ENCODE measurements around the gene USP24.
"Not testable (repeated sequence)": the region's sequence is repeated elsewhere in the genome, so short reads cannot be mapped to it uniquely, and the experiment has no call there.

The USP24 gene

GRCh38 chr1:55215194-55216021, at the start of gene USP24:
TSS of gene USP24 (minus strand) at chr1:55215364. CDS start at chr1:55215113, 251 bp downstream.
- no peak for DNase-seq

GRCh38 chr1:55262822-55263221, 47.7 kb upstream of the USP24 start:
- DNase-seq, result no peak

GRCh38 chr1:55259911-55260609, 44.9 kb upstream of the USP24 start:
- DNase-seq, result no peak

- no peak for DNase-seq
Observed at GRCh38 chr1:55257958-55258357, 42.8 kb upstream of the USP24 start.

- no peak for DNase-seq
Observed at GRCh38 chr1:55255901-55256300, 40.7 kb upstream of the USP24 start.

- no peak for DNase-seq
Observed at GRCh38 chr1:55252942-55253589, 37.9 kb upstream of the USP24 start.

- no peak for DNase-seq
Observed at GRCh38 chr1:55250399-55251075, 35.4 kb upstream of the USP24 start.

- no peak for DNase-seq
Observed at GRCh38 chr1:55249646-55250398, 34.7 kb upstream of the USP24 start.

GRCh38 chr1:55246896-55247295, 31.7 kb upstream of the USP24 start:
- DNase-seq, result no peak

GRCh38 chr1:55246331-55246730, 31.2 kb upstream of the USP24 start:
- DNase-seq, result no peak

- DNase-seq, result no peak
Observed at GRCh38 chr1:55245781-55246180, 30.6 kb upstream of the USP24 start.

- no peak for DNase-seq
Observed at GRCh38 chr1:55244476-55245099, 29.4 kb upstream of the USP24 start.

GRCh38 chr1:55243655-55244054, 28.5 kb upstream of the USP24 start:
- DNase-seq, result no peak

- DNase-seq, result no peak
Observed at GRCh38 chr1:55239548-55239947, 24.4 kb upstream of the USP24 start.

GRCh38 chr1:55235722-55236121, 20.6 kb upstream of the USP24 start:
- no peak for DNase-seq

GRCh38 chr1:55234016-55234415, 18.9 kb upstream of the USP24 start:
- DNase-seq, result no peak

GRCh38 chr1:55233145-55233777, 18.1 kb upstream of the USP24 start:
- DNase-seq, result no peak

- DNase-seq, result no peak
Observed at GRCh38 chr1:55232448-55233144, 17.4 kb upstream of the USP24 start.

GRCh38 chr1:55231745-55232144, 16.6 kb upstream of the USP24 start:
- no peak for DNase-seq

- no peak for DNase-seq
Observed at GRCh38 chr1:55230659-55231058, 15.5 kb upstream of the USP24 start.

- DNase-seq, result not testable (repeated sequence)
Observed at GRCh38 chr1:55229726-55230125, 14.6 kb upstream of the USP24 start.

Data from NCI-H1436 treated with DMSO at 0.1 percent for 48 hours (cell line).